Measurements from ENCODE around the gene NSRP1. TPM values are rescaled to one million over a fixed set of nuclear protein-coding genes. Genes with fewer than 3 reads are reported as not detected.

The NSRP1 gene
- total and polyA plus RNA-seq, 10 of the 15 experiments (the other 5 are each of a cell fraction or from before 2014, with no cell fraction given), result 12.5 to 69.7 (median 37.8) TPM

GRCh38 chr17:30232824-30233427 is 116.3 kb downstream of the NSRP1 start (continued):
- TF ChIP-seq ELK1 (IDR thresholded peaks at IDR 0.05; ENCODE audit: low read depth, low read length), result no peak

- no peak overlapping the region for H3K27ac ChIP-seq (ENCODE audit: control insufficient read depth, insufficient read depth)
- WGBS (ENCODE audit: insufficient coverage, insufficient replicate concordance, low lambda C conversion rate, missing lambda C conversion rate), result 67% methylated on average over 6 of the region's 6 CpGs
- TF ChIP-seq ZBTB11 (CRISPR knock-in tag; IDR thresholded peaks at IDR 0.05), result no peak
- TF ChIP-seq ELK1 (IDR thresholded peaks at IDR 0.05; ENCODE audit: low read depth, low read length), result no peak
- TF ChIP-seq TARDBP (IDR thresholded peaks at IDR 0.05; ENCODE audit: borderline replicate concordance), result no peak
- TF ChIP-seq TCF7 (IDR thresholded peaks at IDR 0.05; ENCODE audit: borderline replicate concordance), result no peak
- no peak for TF ChIP-seq RFX5 (IDR thresholded peaks at IDR 0.05; ENCODE audit: low read depth, low read length)
- no peak for TF ChIP-seq CREB1 (IDR thresholded peaks at IDR 0.05; ENCODE audit: low read depth)
- TF ChIP-seq RBBP5 (conservative IDR thresholded peaks at IDR 0.05), result no peak
- TF ChIP-seq SREBF2 (IDR thresholded peaks at IDR 0.05; ENCODE audit: low read length), result no peak
- no peak for TF ChIP-seq CHD1 (IDR thresholded peaks at IDR 0.05; ENCODE audit: low read depth, low read length)
- no peak for TF ChIP-seq BRCA1 (IDR thresholded peaks at IDR 0.05; ENCODE audit: low read depth, low read length)
- TF ChIP-seq HCFC1 (IDR thresholded peaks at IDR 0.05; ENCODE audit: low read length), result no peak
- TF ChIP-seq POU2F2 (IDR thresholded peaks at IDR 0.05; ENCODE audit: borderline replicate concordance, low read depth, low read length), result no peak
- no peaks in the 10 kb centered on the region for H3K36me3 ChIP-seq (ENCODE audit: control insufficient read depth in 2 of 2, insufficient read depth in 2 of 2, low read length in 1 of 2)
- ChIA-PET RAD21 (ENCODE audit: unreplicated experiment) (interaction anchor here (0.8 to 3.3 kb wide), 6 partner anchors 9 to 129 kb away, joined by 3 to 52 read pairs (median 6); no protein-coding TSS in a partner anchor), SMC1A (ENCODE audit: uncharacterized antibody, unreplicated experiment) (interaction anchor here (0.7 to 4.5 kb wide), 10 partner anchors 9 to 129 kb away, joined by 3 to 69 read pairs (median 3); no protein-coding TSS in a partner anchor), CTCF (interaction anchor here (0.9 to 5.6 kb wide), 5 partner anchors 9 to 129 kb away, joined by 3 to 127 read pairs (median 20); no protein-coding TSS in a partner anchor), POLR2A (no interaction called here)
- no peaks in the 10 kb centered on the region for H3K9me3 ChIP-seq (replicated peaks; ENCODE audit: control insufficient read depth, insufficient read depth, low read length)
- no peaks in the 10 kb centered on the region for H4K20me1 ChIP-seq (ENCODE audit: control insufficient read depth, insufficient read depth)
- DNase-seq (ENCODE audit: low read depth, low spot score) (no peak), ATAC-seq (no peak), FAIRE-seq (no peak)
- H3K4me1 ChIP-seq (ENCODE audit: control insufficient read depth, insufficient read depth, low read length), result peaks cover 29% of the 10 kb centered on the region
- no peak overlapping the region for H3K9ac ChIP-seq (ENCODE audit: control insufficient read depth, insufficient read depth, low read length)
- no peak overlapping the region for H3K4me2 ChIP-seq (ENCODE audit: control insufficient read depth, insufficient read depth)
- H3K4me3 ChIP-seq, result no peak overlapping the region
- no peak overlapping the region; the same call in 1 of the 2 replicates for H2AFZ ChIP-seq (ENCODE audit: control insufficient read depth, low read depth, low read length)
- in situ Hi-C loops (cut with MboI) (no loop called here), intact Hi-C loops (cut with micrococcal nuclease; ENCODE audit: unreplicated experiment) (loop anchor here (2.0 to 10.0 kb wide), 2 partner anchors 61 to 101 kb away; partner anchors contain the start of gene TMIGD1)
- no peaks in the 10 kb centered on the region for H3K79me2 ChIP-seq (ENCODE audit: control insufficient read depth, insufficient read depth, low read length)
- no peaks in the 10 kb centered on the region for H3K27me3 ChIP-seq (replicated peaks in 1 of 2; ENCODE audit: control insufficient read depth in 2 of 2, insufficient read depth in 2 of 2, low read length in 1 of 2)
- no TSS peak for BruUV-seq (replicated peaks)
Measured at GRCh38 chr17:30234296-30234695, 117.7 kb downstream of the NSRP1 start.
